GM12873 (cell line): ENCODE results near the gene EVL.

ENCODE experiments used
- TF ChIP-seq, protein P1 (sequence below): IDR thresholded peaks from 2 replicates; pipeline ENCODE4 v1.5.1; 2012; ENCODE audit warnings: low read depth, mild to moderate bottlenecking, moderate library complexity, low read length, control low read depth; ENCODE audit not compliant: insufficient read depth; ENCODE audit errors: missing control alignments

Gene EVL

GRCh38 chr14:100192672-100193416 is 127.6 kb downstream of the EVL start:
- TF ChIP-seq, protein P1, sequence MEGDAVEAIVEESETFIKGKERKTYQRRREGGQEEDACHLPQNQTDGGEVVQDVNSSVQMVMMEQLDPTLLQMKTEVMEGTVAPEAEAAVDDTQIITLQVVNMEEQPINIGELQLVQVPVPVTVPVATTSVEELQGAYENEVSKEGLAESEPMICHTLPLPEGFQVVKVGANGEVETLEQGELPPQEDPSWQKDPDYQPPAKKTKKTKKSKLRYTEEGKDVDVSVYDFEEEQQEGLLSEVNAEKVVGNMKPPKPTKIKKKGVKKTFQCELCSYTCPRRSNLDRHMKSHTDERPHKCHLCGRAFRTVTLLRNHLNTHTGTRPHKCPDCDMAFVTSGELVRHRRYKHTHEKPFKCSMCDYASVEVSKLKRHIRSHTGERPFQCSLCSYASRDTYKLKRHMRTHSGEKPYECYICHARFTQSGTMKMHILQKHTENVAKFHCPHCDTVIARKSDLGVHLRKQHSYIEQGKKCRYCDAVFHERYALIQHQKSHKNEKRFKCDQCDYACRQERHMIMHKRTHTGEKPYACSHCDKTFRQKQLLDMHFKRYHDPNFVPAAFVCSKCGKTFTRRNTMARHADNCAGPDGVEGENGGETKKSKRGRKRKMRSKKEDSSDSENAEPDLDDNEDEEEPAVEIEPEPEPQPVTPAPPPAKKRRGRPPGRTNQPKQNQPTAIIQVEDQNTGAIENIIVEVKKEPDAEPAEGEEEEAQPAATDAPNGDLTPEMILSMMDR, result peak; percentile 66
